Thyroid gland (tissue), 4 donors: ENCODE data around the gene DOCK10. TPM values are rescaled to one million over a fixed set of nuclear protein-coding genes. Genes with fewer than 3 reads are reported as not detected.

ENCODE experiments used
- DNase-seq, 2 donors: peaks; one replicate each; pipeline ENCODE4 v3.0.0-alpha.2; 2019
- H3K27ac ChIP-seq, 3 donors: fragments of 200-600 bp; sonication (generic); 1 replicate in 2 of 3; 2 replicates in 1 of 3; pipeline ENCODE4 v1.5.1; 2016 to 2019; ENCODE audit warnings: mild to moderate bottlenecking in 1 of 3, moderate library complexity in 1 of 3
- H3K27me3 ChIP-seq: fragments of 200-600 bp; sonication (generic); one replicate; pipeline ENCODE4 v1.5.1; 2019
- H3K36me3 ChIP-seq, 2 donors: fragments of 200-600 bp; sonication (generic); one replicate each; pipeline ENCODE4 v1.5.1; 2016 to 2019
- H3K4me1 ChIP-seq, 2 donors: fragments of 200-600 bp; sonication (generic); one replicate each; pipeline ENCODE4 v1.5.1; 2017 to 2019
- H3K4me3 ChIP-seq, 3 donors: fragments of 200-600 bp; sonication (generic); replicated peaks in 1 of 3; 1 replicate in 2 of 3; 2 replicates in 1 of 3; pipeline ENCODE4 v1.5.1; 2016; ENCODE audit warnings: mild to moderate bottlenecking in 1 of 3
- H3K9me3 ChIP-seq: fragments of 200-600 bp; sonication (generic); one replicate; pipeline ENCODE4 v1.5.1; 2017
- POLR2A ChIP-seq, 2 donors: fragments of 450-650 bp; IDR thresholded peaks; one replicate each; pipeline ENCODE4 v1.6.1; 2017; ENCODE audit warnings: antibody characterized with exemption in 2 of 2, mild to moderate bottlenecking in 2 of 2, moderate library complexity in 1 of 2
- WGBS, 2 donors: methylation state at CpG; one replicate each; pipeline ENCODE4 v1.1.5; 2017; 5-methylcytosine and 5-hydroxymethylcytosine counted together
- intact Hi-C: fragments of 100-400 bp; cut with DNase I; formaldehyde crosslinking; loops from one replicate; pipeline ENCODE4 v1.15.1; 2023
- total RNA-seq, 4 donors: library from RNA; depleted of rRNA; stranded (reverse); fragments of >200 nt; gene quantifications; one replicate each; pipeline ENCODE4 v1.2.3, GENCODE V29; 2016
- TF ChIP-seq, protein P1 (sequence below), 6 experiments: fragments of 200-600 bp in 3 of 6; fragments of 450-650 bp in 3 of 6; sonication (generic) in 3 of 6; IDR thresholded peaks; one replicate each; pipeline ENCODE4 v1.5.1; 2016 to 2019; ENCODE audit warnings: antibody characterized with exemption in 6 of 6, mild to moderate bottlenecking in 2 of 6, inconsistent platforms in 1 of 6, moderate library complexity in 1 of 6

The DOCK10 gene
- total RNA-seq, 4 donors from 2014 or later = 4.6 to 8.9 (median 7.1) TPM

DNA sequence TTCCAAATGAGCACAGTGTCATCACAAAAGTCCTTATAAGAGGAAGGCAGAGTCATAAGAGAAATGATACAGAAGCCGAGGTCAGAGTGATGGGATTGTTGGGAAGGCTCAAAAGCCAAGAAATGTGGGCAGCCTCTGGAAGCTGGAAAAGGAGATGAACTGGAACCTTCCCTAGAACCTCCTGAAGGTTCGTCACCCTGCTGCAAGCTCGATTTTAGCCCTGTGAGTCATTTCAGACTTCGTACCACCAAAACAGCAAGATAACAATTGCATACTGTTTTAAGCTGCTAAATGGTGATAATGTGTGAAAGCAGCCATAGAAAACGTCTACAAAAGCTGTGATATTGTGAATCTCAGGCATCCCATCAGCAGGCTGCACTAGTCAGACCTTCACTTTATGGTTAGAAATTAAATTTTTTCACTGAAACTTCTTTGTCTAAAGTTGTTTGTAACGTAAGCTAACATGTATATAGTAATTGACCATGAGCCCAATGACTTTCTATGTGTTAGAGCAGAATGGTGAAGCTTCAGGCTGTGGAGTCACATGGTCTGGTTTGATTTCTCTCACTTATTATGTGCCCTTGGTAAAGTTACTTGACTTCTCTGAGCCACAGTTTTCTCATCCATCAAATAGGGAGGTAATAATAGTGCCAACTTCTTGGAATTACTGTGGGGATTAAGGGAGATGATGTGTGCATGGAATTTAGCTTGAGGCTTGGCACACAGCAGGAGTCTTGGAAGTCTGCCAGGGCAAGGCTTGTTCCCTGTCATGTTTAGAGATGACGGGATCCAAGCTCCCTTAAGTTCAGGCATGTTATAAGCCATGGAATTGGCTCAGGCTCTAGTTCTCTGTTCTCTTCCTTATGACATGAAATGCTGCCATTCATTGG lies 194.1 kb downstream of the DOCK10 start:
- DNase-seq = peak; percentile 25 to 39
- Histone ChIP-seq H3K27ac (no peak overlapping the region), H3K9me3 (no peaks in the 10 kb centered on the region), H3K36me3 (no peaks in the 10 kb centered on the region), H3K27me3 (no peaks in the 10 kb centered on the region), H3K4me3 (no peak overlapping the region), H3K4me1 (no peaks in the 10 kb centered on the region)
- TF ChIP-seq, protein P1, sequence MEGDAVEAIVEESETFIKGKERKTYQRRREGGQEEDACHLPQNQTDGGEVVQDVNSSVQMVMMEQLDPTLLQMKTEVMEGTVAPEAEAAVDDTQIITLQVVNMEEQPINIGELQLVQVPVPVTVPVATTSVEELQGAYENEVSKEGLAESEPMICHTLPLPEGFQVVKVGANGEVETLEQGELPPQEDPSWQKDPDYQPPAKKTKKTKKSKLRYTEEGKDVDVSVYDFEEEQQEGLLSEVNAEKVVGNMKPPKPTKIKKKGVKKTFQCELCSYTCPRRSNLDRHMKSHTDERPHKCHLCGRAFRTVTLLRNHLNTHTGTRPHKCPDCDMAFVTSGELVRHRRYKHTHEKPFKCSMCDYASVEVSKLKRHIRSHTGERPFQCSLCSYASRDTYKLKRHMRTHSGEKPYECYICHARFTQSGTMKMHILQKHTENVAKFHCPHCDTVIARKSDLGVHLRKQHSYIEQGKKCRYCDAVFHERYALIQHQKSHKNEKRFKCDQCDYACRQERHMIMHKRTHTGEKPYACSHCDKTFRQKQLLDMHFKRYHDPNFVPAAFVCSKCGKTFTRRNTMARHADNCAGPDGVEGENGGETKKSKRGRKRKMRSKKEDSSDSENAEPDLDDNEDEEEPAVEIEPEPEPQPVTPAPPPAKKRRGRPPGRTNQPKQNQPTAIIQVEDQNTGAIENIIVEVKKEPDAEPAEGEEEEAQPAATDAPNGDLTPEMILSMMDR (IDR thresholded peaks at IDR 0.05) = no peak
- no peak for TF ChIP-seq POLR2A (IDR thresholded peaks at IDR 0.05)
- WGBS, 2 donors = 75 to 82% methylated on average over 7 of the region's 7 CpGs
- intact Hi-C loops = no loop called here

DNA sequence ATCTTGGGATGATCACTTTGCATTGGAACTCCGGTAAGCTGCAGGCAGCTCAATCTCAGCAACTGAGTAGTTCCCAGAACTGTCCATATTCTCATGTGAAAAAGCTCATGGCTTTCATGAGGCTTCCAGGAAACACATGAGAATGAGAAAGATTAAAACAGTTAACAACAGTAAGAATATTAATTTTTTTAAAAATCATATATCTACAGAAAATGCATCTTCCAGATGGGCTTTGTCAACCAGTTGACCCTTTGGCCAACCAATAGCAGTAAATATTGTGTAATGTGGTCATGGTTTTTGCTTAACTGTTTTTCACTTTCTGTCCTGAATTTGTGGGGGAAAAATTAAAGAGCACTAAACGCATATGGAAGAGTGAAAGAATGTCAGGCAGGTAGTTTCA lies 194.9 kb downstream of the DOCK10 start:
- no peaks in the 10 kb centered on the region for H3K4me1 ChIP-seq
- H3K9me3 ChIP-seq = no peaks in the 10 kb centered on the region
- 93 to 96% methylated on average over 2 of the region's 2 CpGs for WGBS, 2 donors
- H3K4me3 ChIP-seq = no peak overlapping the region
- no peak for DNase-seq
- H3K27ac ChIP-seq = no peak overlapping the region
- intact Hi-C loops = no loop called here
- TF ChIP-seq POLR2A (IDR thresholded peaks at IDR 0.05) = no peak
- no peaks in the 10 kb centered on the region for H3K36me3 ChIP-seq
- H3K27me3 ChIP-seq = no peaks in the 10 kb centered on the region

DNA sequence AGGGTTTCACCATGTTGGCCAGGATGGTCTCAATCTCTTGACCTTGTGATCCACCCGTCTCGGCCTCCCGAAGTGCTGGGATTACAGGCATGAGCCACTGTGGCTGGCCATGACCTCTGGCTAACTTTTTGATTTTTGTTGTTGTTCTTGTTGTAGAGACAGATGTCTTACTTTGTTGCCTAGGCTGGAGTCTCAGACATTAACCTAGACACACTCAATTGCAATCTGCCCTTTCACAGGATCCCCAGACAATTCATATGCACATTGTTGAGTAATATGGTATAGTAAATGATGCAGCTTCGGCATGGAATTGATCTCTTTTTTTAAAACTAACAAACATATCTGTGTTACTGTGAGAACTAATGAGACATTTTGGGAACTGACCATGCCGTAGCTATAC lies 195.6 kb downstream of the DOCK10 start:
- H3K4me1 ChIP-seq = no peaks in the 10 kb centered on the region
- no peak overlapping the region for H3K27ac ChIP-seq
- WGBS, 2 donors = 93 to 97% methylated on average over 5 of the region's 5 CpGs
- intact Hi-C loops = no loop called here
- no peaks in the 10 kb centered on the region for H3K27me3 ChIP-seq
- no peaks in the 10 kb centered on the region for H3K9me3 ChIP-seq
- H3K36me3 ChIP-seq = no peaks in the 10 kb centered on the region
- H3K4me3 ChIP-seq = no peak overlapping the region
- DNase-seq = no peak
- TF ChIP-seq, protein P1 (IDR thresholded peaks at IDR 0.05) = no peak
- TF ChIP-seq POLR2A (IDR thresholded peaks at IDR 0.05) = no peak

DNA sequence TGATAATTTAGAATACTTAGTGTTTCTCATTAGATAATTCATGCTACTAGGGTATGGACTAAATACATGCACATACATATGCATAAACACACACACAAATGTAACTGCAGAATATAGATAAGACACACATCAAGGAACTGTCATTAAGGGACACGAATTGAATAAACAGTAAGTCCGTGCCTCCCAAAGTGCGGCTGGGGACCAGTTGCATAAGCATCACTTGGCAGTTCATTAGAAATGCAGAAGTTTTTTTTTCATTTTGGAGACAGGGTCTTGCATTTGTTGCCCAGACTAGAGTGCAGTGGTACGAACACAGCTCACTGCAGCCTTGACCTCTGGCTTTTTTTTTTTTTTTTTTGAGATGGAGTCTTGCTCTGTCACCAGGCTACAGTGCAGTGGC lies 196.1 kb downstream of the DOCK10 start:
- TF ChIP-seq, protein P1 (IDR thresholded peaks at IDR 0.05) = no peak
- TF ChIP-seq POLR2A (IDR thresholded peaks at IDR 0.05) = no peak
- intact Hi-C loops = no loop called here
- DNase-seq = no peak
- Histone ChIP-seq H3K36me3 (no peaks in the 10 kb centered on the region), H3K27ac (no peak overlapping the region), H3K27me3 (no peaks in the 10 kb centered on the region), H3K9me3 (no peaks in the 10 kb centered on the region), H3K4me1 (no peaks in the 10 kb centered on the region), H3K4me3 (no peak overlapping the region)
- WGBS, 2 donors = 80 to 88% methylated on average over 4 of the region's 4 CpGs

DNA sequence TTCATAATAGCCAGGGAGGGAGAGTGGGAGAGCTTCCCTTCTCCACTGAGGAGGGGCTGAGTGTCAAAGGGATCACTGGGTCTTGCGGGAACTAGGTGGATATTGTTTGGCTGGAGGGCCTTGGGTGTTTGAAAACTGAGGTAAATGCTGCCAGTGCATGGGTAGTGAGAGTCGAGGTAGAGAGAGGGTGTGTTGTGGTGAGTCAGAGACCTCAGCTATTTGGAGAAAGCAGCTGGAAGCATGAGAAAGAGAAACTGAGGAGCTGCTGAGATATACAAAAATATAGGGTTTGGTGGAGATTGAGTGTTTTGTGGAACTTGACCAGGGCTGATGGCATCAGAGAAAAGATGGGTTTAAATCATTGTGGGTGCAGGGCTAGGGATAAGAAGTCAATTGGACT lies 199.1 kb downstream of the DOCK10 start:
- no peak for DNase-seq
- H3K36me3 ChIP-seq = no peaks in the 10 kb centered on the region
- no peaks in the 10 kb centered on the region for H3K4me1 ChIP-seq
- intact Hi-C loops = no loop called here
- no peak overlapping the region for H3K4me3 ChIP-seq
- WGBS, 2 donors = 86 to 87% methylated on average over 2 of the region's 2 CpGs
- no peak for TF ChIP-seq POLR2A (IDR thresholded peaks at IDR 0.05)
- TF ChIP-seq, protein P1 (IDR thresholded peaks at IDR 0.05) = no peak
- H3K27ac ChIP-seq = no peak overlapping the region
- H3K27me3 ChIP-seq = no peaks in the 10 kb centered on the region
- H3K9me3 ChIP-seq = no peaks in the 10 kb centered on the region
